HEK293 (cell line): ENCODE results near the gene AMER2.

Experiments
- CTCF ChIA-PET: fragments of 350-600 bp; formaldehyde crosslinking; extraction: SDS; loops from one replicate; lab custom pipeline; 2021; ENCODE audit warnings: antibody characterized with exemption; lab: Yijun Ruan, JAX
- POLR2A ChIA-PET: fragments of 300-600 bp; formaldehyde crosslinking; extraction: SDS; loops from one replicate; lab custom pipeline; 2020; ENCODE audit warnings: antibody characterized with exemption, inconsistent platforms; lab: Yijun Ruan, JAX
- H3K27ac ChIP-seq: fragments of 200-500 bp; sonication (Bioruptor generic); 2 replicates; pipeline ENCODE4 v1.5.1; 2014; ENCODE audit warnings: low read depth, low read length, control low read depth, inconsistent platforms; ENCODE audit errors: extremely low read depth
- H3K36me3 ChIP-seq, 2 experiments: fragments of 200-500 bp in 1 of 2; sonication (Bioruptor generic) in 1 of 2; 1 replicate in 1 of 2; 2 replicates in 1 of 2; pipeline ENCODE4 v1.5.1; 2014 to 2017; ENCODE audit warnings: inconsistent platforms in 2 of 2, low read length in 2 of 2; ENCODE audit not compliant: control insufficient read depth in 2 of 2, insufficient read depth in 1 of 2
- H3K4me1 ChIP-seq: fragments of 200-500 bp; sonication (Bioruptor generic); 2 replicates; pipeline ENCODE4 v1.5.1; 2014; ENCODE audit warnings: mild to moderate bottlenecking, low read length, inconsistent platforms; ENCODE audit not compliant: control insufficient read depth, insufficient read depth
- H3K4me3 ChIP-seq: 2 replicates; pipeline ENCODE4 v1.5.1; 2011; ENCODE audit warnings: low read depth, mild to moderate bottlenecking, control low read depth, low read length, moderate library complexity
- H3K9me3 ChIP-seq: fragments of 200-500 bp; sonication (Bioruptor generic); 2 replicates; pipeline ENCODE4 v1.5.1; 2014; ENCODE audit warnings: low read depth, low read length, inconsistent platforms; ENCODE audit not compliant: control insufficient read depth, insufficient read depth
- EGR2 ChIP-seq: fragments of 450-650 bp; formaldehyde crosslinking; IDR thresholded peaks from 2 replicates; pipeline ENCODE4 v1.5.1; 2016; ENCODE audit warnings: low read depth, missing biosample characterization, missing genetic modification characterization
- GLI4 ChIP-seq: fragments of 450-650 bp; formaldehyde crosslinking; IDR thresholded peaks from 2 replicates; pipeline ENCODE4 v1.5.1; 2016; ENCODE audit warnings: missing biosample characterization, missing genetic modification characterization
- KLF9 ChIP-seq: fragments of 450-650 bp; formaldehyde crosslinking; IDR thresholded peaks from 2 replicates; pipeline ENCODE4 v1.5.1; 2016; ENCODE audit warnings: missing biosample characterization, missing genetic modification characterization, low read depth
- SP2 ChIP-seq: fragments of 450-650 bp; formaldehyde crosslinking; IDR thresholded peaks from 2 replicates; pipeline ENCODE4 v1.5.1; 2016; ENCODE audit warnings: missing biosample characterization, missing genetic modification characterization
- YY1 ChIP-seq: fragments of 450-650 bp; formaldehyde crosslinking; IDR thresholded peaks from 2 replicates; pipeline ENCODE4 v1.5.1; 2018; ENCODE audit warnings: missing biosample characterization, missing genetic modification characterization
- ZNF174 ChIP-seq: fragments of 450-650 bp; formaldehyde crosslinking; IDR thresholded peaks from 2 replicates; pipeline ENCODE4 v1.5.0; 2017; ENCODE audit warnings: missing biosample characterization, mild to moderate bottlenecking, missing genetic modification characterization
- ZNF341 ChIP-seq: fragments of 450-650 bp; formaldehyde crosslinking; IDR thresholded peaks from 2 replicates; pipeline ENCODE4; 2016; ENCODE audit warnings: low read depth, missing biosample characterization, missing genetic modification characterization
- ZNF426 ChIP-seq: fragments of 450-650 bp; formaldehyde crosslinking; IDR thresholded peaks from 2 replicates; pipeline ENCODE4 v1.5.1; 2017; ENCODE audit warnings: missing biosample characterization, missing genetic modification characterization, mild to moderate bottlenecking, inconsistent platforms, moderate library complexity
- ZNF501 ChIP-seq: fragments of 450-650 bp; formaldehyde crosslinking; IDR thresholded peaks from 2 replicates; pipeline ENCODE4 v1.5.1; 2016; ENCODE audit warnings: missing biosample characterization, missing genetic modification characterization
- ZNF558 ChIP-seq: fragments of 450-650 bp; formaldehyde crosslinking; IDR thresholded peaks from 2 replicates; pipeline ENCODE4 v1.5.1; 2016; ENCODE audit warnings: missing biosample characterization, missing genetic modification characterization
- ZNF830 ChIP-seq: fragments of 450-650 bp; IDR thresholded peaks from 2 replicates; pipeline ENCODE4 v1.5.0; 2018; ENCODE audit warnings: missing biosample characterization, missing genetic modification characterization, low read depth, mild to moderate bottlenecking, moderate library complexity
- TF ChIP-seq, protein P1 (sequence below): fragments of 450-650 bp; formaldehyde crosslinking; IDR thresholded peaks from 2 replicates; pipeline ENCODE4 v1.5.1; 2016; ENCODE audit warnings: missing biosample characterization, missing genetic modification characterization
- TF ChIP-seq, protein P2 (sequence below): fragments of 450-650 bp; formaldehyde crosslinking; IDR thresholded peaks from 2 replicates; pipeline ENCODE4 v1.5.1; 2016; ENCODE audit warnings: missing biosample characterization, missing genetic modification characterization
- TF ChIP-seq, protein P3 (sequence below): fragments of 450-650 bp; formaldehyde crosslinking; IDR thresholded peaks from 2 replicates; pipeline ENCODE4 v1.5.1; 2016; ENCODE audit warnings: missing biosample characterization, missing genetic modification characterization
- TF ChIP-seq, protein P4 (sequence below): fragments of 450-650 bp; formaldehyde crosslinking; IDR thresholded peaks from 2 replicates; pipeline ENCODE4 v1.5.1; 2017; ENCODE audit warnings: missing biosample characterization, missing genetic modification characterization
- TF ChIP-seq, protein P5 (sequence below): fragments of 450-650 bp; formaldehyde crosslinking; IDR thresholded peaks from 2 replicates; pipeline ENCODE4 v1.5.1; 2016; ENCODE audit warnings: missing biosample characterization, missing genetic modification characterization

Gene AMER2

DNA sequence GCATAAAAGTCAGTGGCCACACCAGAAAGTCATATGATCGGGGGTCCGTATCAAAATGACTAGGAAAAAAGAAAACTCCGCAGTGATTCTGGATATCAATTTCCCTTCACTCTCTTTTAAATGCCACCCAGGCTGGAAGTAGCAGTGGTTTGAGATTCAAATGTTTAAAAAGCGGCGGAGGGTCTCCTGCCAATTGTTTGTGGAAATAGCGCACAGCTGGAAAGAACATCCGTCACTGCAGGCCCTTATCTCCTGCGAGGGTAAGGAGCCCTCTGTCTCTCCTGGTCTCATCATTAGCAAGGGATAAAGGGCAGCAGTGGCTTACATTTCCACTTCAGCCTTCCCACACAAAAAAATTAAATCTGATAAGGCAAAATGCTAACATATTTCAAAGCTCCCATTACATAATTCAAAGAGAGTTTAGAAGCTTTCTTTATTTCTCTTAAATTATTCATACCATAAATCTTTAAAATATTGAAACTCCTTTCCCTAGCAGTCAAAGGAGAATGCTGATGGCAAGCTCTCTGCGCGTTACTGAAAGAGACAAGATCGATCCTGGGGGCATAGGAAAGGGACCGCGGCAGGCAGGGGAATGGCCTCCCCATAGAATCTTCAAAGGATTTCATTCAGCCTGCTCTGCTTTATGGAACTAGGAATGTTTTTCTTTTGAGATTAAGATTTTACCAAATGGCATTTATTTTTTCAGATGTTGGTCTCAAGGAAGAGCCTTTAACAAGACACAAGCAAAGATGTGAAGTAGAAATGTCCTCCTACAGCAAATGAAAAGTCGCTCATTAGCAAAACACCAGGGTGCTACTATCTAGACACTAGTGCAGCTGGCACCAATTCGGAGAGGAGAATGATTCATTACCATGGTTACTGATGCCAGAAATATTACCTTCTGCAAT is 35.0 kb downstream of the AMER2 start:
- Histone ChIP-seq H3K4me3 (no peak overlapping the region), H3K4me1 (no peaks in the 10 kb centered on the region), H3K9me3 (no peaks in the 10 kb centered on the region), H3K27ac (no peak overlapping the region), H3K36me3 (no peaks in the 10 kb centered on the region)
- ChIA-PET POLR2A (no interaction called here), CTCF (interaction anchor here (0.6 kb wide), 1 partner anchor 149 kb away, joined by 3 read pairs; no protein-coding TSS in a partner anchor)
- TF ChIP-seq ZNF174 (tag by site-specific recombination) (no peak), ZNF341 (tag by site-specific recombination) (no peak), ZNF501 (tag by site-specific recombination) (no peak), YY1 (no peak), SP2 (tag by site-specific recombination) (no peak), ZNF830 (tag by site-specific recombination) (no peak), KLF9 (tag by site-specific recombination) (no peak), ZNF426 (no peak), GLI4 (no peak), EGR2 (tag by site-specific recombination) (no peak), ZNF558 (tag by site-specific recombination) (no peak)
- TF ChIP-seq, protein P1, sequence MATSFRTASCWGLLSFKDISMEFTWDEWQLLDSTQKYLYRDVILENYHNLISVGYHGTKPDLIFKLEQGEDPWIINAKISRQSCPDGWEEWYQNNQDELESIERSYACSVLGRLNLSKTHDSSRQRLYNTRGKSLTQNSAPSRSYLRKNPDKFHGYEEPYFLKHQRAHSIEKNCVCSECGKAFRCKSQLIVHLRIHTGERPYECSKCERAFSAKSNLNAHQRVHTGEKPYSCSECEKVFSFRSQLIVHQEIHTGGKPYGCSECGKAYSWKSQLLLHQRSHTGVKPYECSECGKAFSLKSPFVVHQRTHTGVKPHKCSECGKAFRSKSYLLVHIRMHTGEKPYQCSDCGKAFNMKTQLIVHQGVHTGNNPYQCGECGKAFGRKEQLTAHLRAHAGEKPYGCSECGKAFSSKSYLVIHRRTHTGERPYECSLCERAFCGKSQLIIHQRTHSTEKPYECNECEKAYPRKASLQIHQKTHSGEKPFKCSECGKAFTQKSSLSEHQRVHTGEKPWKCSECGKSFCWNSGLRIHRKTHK: no peak
- TF ChIP-seq, protein P2, sequence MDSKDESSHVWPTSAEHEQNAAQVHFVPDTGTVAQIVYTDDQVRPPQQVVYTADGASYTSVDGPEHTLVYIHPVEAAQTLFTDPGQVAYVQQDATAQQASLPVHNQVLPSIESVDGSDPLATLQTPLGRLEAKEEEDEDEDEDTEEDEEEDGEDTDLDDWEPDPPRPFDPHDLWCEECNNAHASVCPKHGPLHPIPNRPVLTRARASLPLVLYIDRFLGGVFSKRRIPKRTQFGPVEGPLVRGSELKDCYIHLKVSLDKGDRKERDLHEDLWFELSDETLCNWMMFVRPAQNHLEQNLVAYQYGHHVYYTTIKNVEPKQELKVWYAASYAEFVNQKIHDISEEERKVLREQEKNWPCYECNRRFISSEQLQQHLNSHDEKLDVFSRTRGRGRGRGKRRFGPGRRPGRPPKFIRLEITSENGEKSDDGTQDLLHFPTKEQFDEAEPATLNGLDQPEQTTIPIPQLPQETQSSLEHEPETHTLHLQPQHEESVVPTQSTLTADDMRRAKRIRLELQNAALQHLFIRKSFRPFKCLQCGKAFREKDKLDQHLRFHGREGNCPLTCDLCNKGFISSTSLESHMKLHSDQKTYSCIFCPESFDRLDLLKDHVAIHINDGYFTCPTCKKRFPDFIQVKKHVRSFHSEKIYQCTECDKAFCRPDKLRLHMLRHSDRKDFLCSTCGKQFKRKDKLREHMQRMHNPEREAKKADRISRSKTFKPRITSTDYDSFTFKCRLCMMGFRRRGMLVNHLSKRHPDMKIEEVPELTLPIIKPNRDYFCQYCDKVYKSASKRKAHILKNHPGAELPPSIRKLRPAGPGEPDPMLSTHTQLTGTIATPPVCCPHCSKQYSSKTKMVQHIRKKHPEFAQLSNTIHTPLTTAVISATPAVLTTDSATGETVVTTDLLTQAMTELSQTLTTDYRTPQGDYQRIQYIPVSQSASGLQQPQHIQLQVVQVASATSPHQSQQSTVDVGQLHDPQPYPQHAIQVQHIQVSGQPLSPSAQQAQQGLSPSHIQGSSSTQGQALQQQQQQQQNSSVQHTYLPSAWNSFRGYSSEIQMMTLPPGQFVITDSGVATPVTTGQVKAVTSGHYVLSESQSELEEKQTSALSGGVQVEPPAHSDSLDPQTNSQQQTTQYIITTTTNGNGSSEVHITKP (tag by site-specific recombination): no peak
- TF ChIP-seq, protein P3, sequence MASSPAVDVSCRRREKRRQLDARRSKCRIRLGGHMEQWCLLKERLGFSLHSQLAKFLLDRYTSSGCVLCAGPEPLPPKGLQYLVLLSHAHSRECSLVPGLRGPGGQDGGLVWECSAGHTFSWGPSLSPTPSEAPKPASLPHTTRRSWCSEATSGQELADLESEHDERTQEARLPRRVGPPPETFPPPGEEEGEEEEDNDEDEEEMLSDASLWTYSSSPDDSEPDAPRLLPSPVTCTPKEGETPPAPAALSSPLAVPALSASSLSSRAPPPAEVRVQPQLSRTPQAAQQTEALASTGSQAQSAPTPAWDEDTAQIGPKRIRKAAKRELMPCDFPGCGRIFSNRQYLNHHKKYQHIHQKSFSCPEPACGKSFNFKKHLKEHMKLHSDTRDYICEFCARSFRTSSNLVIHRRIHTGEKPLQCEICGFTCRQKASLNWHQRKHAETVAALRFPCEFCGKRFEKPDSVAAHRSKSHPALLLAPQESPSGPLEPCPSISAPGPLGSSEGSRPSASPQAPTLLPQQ (tag by site-specific recombination): no peak
- TF ChIP-seq, protein P4, sequence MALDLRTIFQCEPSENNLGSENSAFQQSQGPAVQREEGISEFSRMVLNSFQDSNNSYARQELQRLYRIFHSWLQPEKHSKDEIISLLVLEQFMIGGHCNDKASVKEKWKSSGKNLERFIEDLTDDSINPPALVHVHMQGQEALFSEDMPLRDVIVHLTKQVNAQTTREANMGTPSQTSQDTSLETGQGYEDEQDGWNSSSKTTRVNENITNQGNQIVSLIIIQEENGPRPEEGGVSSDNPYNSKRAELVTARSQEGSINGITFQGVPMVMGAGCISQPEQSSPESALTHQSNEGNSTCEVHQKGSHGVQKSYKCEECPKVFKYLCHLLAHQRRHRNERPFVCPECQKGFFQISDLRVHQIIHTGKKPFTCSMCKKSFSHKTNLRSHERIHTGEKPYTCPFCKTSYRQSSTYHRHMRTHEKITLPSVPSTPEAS (tag by site-specific recombination): no peak
- TF ChIP-seq, protein P5, sequence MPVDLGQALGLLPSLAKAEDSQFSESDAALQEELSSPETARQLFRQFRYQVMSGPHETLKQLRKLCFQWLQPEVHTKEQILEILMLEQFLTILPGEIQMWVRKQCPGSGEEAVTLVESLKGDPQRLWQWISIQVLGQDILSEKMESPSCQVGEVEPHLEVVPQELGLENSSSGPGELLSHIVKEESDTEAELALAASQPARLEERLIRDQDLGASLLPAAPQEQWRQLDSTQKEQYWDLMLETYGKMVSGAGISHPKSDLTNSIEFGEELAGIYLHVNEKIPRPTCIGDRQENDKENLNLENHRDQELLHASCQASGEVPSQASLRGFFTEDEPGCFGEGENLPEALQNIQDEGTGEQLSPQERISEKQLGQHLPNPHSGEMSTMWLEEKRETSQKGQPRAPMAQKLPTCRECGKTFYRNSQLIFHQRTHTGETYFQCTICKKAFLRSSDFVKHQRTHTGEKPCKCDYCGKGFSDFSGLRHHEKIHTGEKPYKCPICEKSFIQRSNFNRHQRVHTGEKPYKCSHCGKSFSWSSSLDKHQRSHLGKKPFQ (tag by site-specific recombination): no peak
